Osteoblast (primary cell): Measurements from ENCODE around the gene KIF3C. TPM values are rescaled to one million over a fixed set of nuclear protein-coding genes. Genes with fewer than 3 reads are reported as not detected.
"Not testable (repeated sequence)": the region's sequence is repeated elsewhere in the genome, so short reads cannot be mapped to it uniquely, and the experiment has no call there.

Source experiments
- DNase-seq: peaks from one replicate; pipeline ENCODE4 v3.0.0; 2011; ENCODE audit warnings: low spot score, mixed read lengths; ENCODE audit not compliant: insufficient read length; ENCODE audit errors: missing footprints
- H2AFZ ChIP-seq: 2 replicates; pipeline ENCODE4 v1.6.0; 2011; ENCODE audit warnings: mild to moderate bottlenecking, low read length
- H3K27ac ChIP-seq: 2 replicates; pipeline ENCODE4 v1.5.1; 2011; ENCODE audit warnings: mild to moderate bottlenecking, low read depth, low read length, moderate library complexity
- H3K27me3 ChIP-seq: 2 replicates; pipeline ENCODE4 v1.6.0; 2012; ENCODE audit warnings: mild to moderate bottlenecking, control low read depth, inconsistent platforms, low read length, moderate library complexity; ENCODE audit not compliant: insufficient read depth
- H3K36me3 ChIP-seq: 2 replicates; pipeline ENCODE4 v1.5.1; 2011; ENCODE audit warnings: mild to moderate bottlenecking, low read length, control low read depth, moderate library complexity; ENCODE audit not compliant: insufficient read depth
- H3K4me1 ChIP-seq: 2 replicates; pipeline ENCODE4 v1.5.1; 2011; ENCODE audit warnings: mild to moderate bottlenecking, low read length, control low read depth, moderate library complexity; ENCODE audit not compliant: insufficient read depth
- H3K4me2 ChIP-seq: 2 replicates; pipeline ENCODE4 v1.6.0; 2011; ENCODE audit warnings: mild to moderate bottlenecking, low read length; ENCODE audit not compliant: insufficient read depth
- H3K4me3 ChIP-seq: fragments of 200-600 bp; sonication (generic); 3 replicates; pipeline ENCODE4 v1.5.1; 2012; ENCODE audit warnings: mild to moderate bottlenecking, low read length, inconsistent platforms; ENCODE audit not compliant: insufficient read depth
- H3K79me2 ChIP-seq: 2 replicates; pipeline ENCODE4 v1.6.0; 2012; ENCODE audit warnings: mild to moderate bottlenecking, low read length, control low read depth, inconsistent platforms; ENCODE audit not compliant: insufficient read depth
- H3K9me3 ChIP-seq: 2 replicates; pipeline ENCODE4 v1.5.1; 2011; ENCODE audit warnings: low read depth, low read length, control low read depth
- H4K20me1 ChIP-seq: 2 replicates; pipeline ENCODE4 v1.6.0; 2012; ENCODE audit warnings: mild to moderate bottlenecking, low read length, control low read depth; ENCODE audit not compliant: insufficient read depth
- total RNA-seq: library from RNA; depleted of rRNA; stranded (reverse); fragments of >200 nt; gene quantifications from 2 replicates; pipeline ENCODE4 v1.2.3, GENCODE V29; 2012
- TF ChIP-seq, protein P1 (sequence below): IDR thresholded peaks from 2 replicates; pipeline ENCODE4 v1.5.1; 2011; ENCODE audit warnings: mild to moderate bottlenecking, low read depth, low read length, moderate library complexity; ENCODE audit errors: extremely low read depth

KIF3C gene
- total RNA-seq, 1 donor, result 17.0 TPM

DNA sequence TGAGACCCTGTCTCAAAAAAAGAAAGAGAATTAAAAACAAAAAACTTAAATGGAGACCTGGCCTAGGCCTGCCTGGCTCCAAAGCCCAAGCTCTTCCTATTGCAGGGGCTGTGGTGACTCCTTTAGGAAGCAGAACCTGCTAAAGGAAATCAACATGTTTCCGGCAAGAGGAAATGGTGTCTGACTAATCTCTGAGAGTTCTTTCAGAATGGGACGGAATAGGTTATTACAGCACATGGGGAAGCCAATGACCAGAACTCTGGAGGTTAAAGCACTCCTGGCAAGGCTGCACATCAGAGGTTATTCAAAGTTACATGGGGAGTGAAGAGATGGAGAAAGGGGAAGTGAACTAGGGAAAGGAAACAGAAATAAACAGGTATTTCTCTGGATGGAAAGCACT lies 21.4 kb downstream of the KIF3C start:
- peaks cover 4% of the 10 kb centered on the region for H3K79me2 ChIP-seq
- no peaks in the 10 kb centered on the region for H3K9me3 ChIP-seq
- H3K4me3 ChIP-seq, result no peak overlapping the region
- peaks cover 14% of the 10 kb centered on the region for H3K4me1 ChIP-seq
- H3K4me2 ChIP-seq, result no peak overlapping the region
- H3K27ac ChIP-seq, result no peak overlapping the region
- no peak overlapping the region for H2AFZ ChIP-seq
- H4K20me1 ChIP-seq, result peaks cover 2% of the 10 kb centered on the region
- H3K27me3 ChIP-seq, result no peaks in the 10 kb centered on the region
- TF ChIP-seq, protein P1, sequence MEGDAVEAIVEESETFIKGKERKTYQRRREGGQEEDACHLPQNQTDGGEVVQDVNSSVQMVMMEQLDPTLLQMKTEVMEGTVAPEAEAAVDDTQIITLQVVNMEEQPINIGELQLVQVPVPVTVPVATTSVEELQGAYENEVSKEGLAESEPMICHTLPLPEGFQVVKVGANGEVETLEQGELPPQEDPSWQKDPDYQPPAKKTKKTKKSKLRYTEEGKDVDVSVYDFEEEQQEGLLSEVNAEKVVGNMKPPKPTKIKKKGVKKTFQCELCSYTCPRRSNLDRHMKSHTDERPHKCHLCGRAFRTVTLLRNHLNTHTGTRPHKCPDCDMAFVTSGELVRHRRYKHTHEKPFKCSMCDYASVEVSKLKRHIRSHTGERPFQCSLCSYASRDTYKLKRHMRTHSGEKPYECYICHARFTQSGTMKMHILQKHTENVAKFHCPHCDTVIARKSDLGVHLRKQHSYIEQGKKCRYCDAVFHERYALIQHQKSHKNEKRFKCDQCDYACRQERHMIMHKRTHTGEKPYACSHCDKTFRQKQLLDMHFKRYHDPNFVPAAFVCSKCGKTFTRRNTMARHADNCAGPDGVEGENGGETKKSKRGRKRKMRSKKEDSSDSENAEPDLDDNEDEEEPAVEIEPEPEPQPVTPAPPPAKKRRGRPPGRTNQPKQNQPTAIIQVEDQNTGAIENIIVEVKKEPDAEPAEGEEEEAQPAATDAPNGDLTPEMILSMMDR, result no peak
- peak; percentile 73 for DNase-seq
- H3K36me3 ChIP-seq, result no peaks in the 10 kb centered on the region

DNA sequence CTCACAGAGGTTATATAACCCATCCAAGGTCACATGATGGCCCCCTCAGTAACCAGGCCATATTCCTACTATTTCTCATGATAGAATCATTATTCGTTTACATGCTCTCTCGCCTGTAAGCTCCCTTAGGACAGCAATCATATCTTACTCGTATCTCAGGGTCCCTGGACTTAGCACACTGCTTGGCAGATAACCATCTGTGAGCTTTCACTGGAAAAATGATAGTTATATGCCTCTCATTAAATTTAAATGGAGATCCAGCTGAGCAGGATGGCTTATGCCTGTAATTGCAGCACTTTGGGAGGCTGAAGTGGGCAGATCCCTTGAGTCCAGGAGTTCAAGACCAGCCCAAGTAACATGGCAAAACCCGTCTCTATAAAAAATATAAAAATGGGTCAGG lies 21.9 kb downstream of the KIF3C start:
- H3K79me2 ChIP-seq, result peaks cover 4% of the 10 kb centered on the region
- TF ChIP-seq, protein P1, result no peak
- no peak overlapping the region for H3K27ac ChIP-seq

DNA sequence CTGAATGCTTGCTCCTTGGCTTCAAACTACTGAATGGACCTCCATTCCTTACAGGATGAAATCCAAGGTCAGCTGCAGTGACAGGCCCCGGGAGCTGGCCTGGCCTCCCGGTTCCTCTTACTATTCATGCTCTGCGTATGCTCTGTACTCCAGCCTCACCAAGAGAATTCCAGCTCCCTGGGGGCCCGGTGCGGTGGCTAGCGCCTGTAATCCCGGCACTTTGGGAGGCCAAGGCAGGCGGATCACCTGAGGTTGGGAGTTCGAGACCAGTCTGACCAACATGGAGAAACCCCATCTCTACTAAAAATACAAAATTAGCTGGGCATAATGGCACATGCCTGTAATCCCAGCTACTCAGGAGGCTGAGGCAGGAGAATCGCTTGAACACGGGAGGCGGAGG lies 23.7 kb downstream of the KIF3C start:
- not testable (repeated sequence) for H3K36me3 ChIP-seq, H3K4me3 ChIP-seq, H3K27me3 ChIP-seq, H3K9me3 ChIP-seq, H4K20me1 ChIP-seq, H3K4me1 ChIP-seq, DNase-seq, H3K27ac ChIP-seq, H3K4me2 ChIP-seq, H3K79me2 ChIP-seq, H2AFZ ChIP-seq

More for the DNA sequence above, 21.9 kb downstream of the KIF3C start:
- Histone ChIP-seq H3K4me1 (peaks cover 14% of the 10 kb centered on the region), H3K27me3 (no peaks in the 10 kb centered on the region), H3K9me3 (no peaks in the 10 kb centered on the region), H3K4me3 (no peak overlapping the region), H3K4me2 (no peak overlapping the region), H2AFZ (no peak overlapping the region), H4K20me1 (peaks cover 2% of the 10 kb centered on the region), H3K36me3 (no peaks in the 10 kb centered on the region)
- DNase-seq, result peak; percentile 25

DNA sequence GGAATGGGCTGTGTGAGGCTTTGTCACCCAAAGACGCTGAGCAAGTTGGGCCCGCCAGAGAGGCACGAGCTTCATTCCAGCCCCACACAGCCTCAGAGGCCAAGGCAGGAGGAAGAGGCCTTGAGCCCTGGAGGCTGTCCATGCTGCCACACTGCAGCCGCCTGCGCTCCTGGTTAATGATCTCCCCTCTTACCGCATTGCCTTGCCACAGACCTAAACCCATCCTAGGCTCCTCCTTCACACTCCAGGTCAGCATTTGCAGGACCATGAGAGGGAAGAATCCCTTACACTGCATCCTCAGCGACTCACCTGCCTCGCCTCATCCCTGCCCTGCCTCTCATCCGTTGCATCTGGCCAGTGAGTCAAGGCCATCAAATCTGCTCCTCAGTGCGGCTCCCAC lies 24.6 kb downstream of the KIF3C start:
- peaks cover 2% of the 10 kb centered on the region for H3K79me2 ChIP-seq
- no peaks in the 10 kb centered on the region for H3K9me3 ChIP-seq
- H3K4me1 ChIP-seq, result peaks cover 7% of the 10 kb centered on the region
- TF ChIP-seq, protein P1, result no peak
- H3K4me3 ChIP-seq, result no peak overlapping the region
- H3K27me3 ChIP-seq, result no peaks in the 10 kb centered on the region
- H4K20me1 ChIP-seq, result peaks cover 6% of the 10 kb centered on the region
- peak; percentile 39 for DNase-seq
- no peak overlapping the region for H2AFZ ChIP-seq
- no peak overlapping the region for H3K4me2 ChIP-seq
- H3K36me3 ChIP-seq, result no peaks in the 10 kb centered on the region
- no peak overlapping the region for H3K27ac ChIP-seq
